GM12801 (cell line): Measurements from ENCODE around the gene MIDN.

ENCODE experiments used
- CTCF ChIP-seq: IDR thresholded peaks from one replicate; pipeline ENCODE4 v1.5.1; 2011; ENCODE audit warnings: control low read depth; ENCODE audit not compliant: insufficient read length; ENCODE audit errors: extremely low read depth

Gene MIDN

GRCh38 chr19:1211494-1212234 is 36.7 kb upstream of the MIDN start:
- TF ChIP-seq CTCF, result no peak

- no peak for TF ChIP-seq CTCF
Measured at GRCh38 chr19:1213391-1214286, 34.7 kb upstream of the MIDN start.

GRCh38 chr19:1214299-1214861 is 34.0 kb upstream of the MIDN start:
- TF ChIP-seq CTCF, result no peak

GRCh38 chr19:1214862-1215731 is 33.3 kb upstream of the MIDN start:
- no peak for TF ChIP-seq CTCF

DNA sequence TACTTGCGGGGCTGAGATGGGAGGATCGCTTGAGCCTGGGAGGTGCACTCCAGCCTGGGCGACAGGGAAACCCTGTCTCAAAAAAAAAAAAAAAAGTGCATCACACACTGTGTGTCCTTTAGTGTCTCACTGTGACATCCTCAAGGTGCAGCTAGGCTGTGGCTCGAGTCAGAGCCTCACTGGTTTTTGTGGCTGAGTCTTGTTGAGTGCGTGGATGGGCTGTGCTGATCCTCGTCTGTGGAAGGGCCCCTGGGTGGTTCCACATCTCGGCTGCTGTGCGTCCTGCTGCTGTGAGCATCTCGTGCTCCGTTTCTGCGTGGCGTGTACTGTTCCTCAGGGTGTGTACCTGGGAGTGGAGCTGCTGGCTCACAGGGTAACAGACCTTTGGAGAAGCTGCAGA is 31.6 kb upstream of the MIDN start:
- no peak for TF ChIP-seq CTCF

DNA sequence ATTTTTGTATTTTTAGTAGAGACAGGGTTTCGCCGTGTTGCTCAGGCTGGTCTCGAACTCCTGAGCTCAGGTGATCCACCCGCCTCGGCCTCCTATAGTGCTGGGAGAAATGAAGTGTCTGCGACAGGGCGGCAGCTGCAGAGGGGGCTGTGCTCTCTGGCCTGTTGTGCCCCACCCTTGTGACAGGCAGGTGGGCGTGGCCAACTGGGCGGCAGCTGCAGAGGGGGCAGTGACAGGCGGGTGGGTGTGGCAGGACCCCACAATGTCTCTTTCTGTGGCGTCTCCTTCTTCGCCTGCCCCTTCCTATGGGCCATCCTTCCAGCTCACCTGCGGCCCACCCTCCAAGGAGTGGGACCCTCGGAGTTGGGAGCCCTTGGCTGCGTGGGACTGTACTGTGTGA is 31.0 kb upstream of the MIDN start:
- no peak for TF ChIP-seq CTCF
